GM19328 (cell line): Measurements from ENCODE around the gene UFM1.
"Not testable (repeated sequence)": the region's sequence is repeated elsewhere in the genome, so short reads cannot be mapped to it uniquely, and the experiment has no call there.

ENCODE experiments used
- ATAC-seq: cut with Tn5 transposase; IDR thresholded peaks from one replicate; pipeline ENCODE4 v1.9.1; 2021; ENCODE audit warnings: mild to moderate bottlenecking, moderate library complexity; ENCODE audit not compliant: unreplicated experiment

Gene UFM1

DNA sequence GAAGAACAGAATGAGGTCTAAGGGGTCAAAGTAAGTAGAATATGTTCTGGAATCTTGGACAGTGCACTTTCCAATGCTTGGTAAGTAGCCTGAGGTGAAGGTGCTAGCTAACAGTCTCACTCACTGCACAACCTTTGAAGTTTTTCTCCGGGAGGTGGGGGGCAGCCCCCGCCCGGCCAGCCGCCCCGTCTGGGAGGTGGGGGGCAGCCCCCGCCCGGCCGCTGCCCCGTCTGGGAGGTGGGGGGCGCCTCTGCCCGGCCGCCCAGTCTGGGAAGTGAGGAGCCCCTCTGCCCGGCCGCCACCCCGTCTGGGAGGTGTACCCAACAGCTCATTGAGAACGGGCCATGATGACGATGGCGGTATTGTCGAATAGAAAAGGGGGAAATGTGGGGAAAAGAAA is 14.1 kb downstream of the UFM1 start:
- not testable (repeated sequence) for ATAC-seq

DNA sequence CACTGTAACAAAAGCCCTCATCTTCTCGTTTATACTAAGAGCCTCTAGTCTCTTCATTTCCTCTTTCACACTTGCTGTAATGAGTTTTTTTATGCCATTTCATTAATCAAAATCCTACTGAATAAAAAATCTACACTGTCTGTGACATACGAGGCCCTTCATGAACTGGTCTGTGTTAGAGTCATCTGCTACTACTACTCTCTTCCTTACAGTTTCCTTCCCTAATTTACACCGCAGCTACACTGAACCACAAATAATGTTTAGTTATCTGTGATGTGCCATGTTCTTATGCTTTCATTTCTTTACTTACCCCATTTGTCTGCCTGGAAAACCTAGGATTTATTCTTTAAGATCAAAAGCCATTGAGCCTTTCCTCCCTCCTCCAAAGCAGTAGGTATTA is 16.0 kb downstream of the UFM1 start:
- ATAC-seq, result no peak

DNA sequence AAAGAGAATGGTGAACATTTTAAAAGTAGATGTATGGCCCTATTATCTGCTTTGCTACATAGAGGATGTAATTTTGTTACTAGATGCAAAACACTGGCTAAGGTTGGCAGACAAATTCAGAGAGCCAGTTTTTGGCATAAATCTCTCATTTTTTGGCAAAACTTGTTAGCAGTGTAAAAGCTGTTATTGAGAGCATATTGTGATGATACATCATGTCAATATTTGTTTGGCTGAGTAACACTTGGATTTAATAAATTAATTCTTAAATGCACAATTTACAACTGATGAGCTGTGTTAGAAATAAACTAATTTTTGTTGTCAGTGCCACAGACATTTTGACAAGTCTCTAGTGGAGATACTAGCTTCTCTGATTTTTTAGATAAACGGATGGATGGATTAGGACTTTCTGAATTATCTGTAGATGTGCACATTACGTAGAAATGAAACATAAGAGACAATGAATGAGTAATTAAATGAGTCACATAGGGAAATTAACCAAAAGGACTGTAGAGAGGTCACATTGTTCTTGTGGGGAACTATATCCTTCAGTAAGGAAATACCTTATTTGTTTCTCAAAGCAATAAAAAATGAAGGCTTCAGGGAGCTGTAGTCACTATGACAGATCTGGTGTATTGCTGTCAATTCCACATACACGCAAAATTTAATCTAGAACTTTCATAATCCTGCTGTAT is 17.4 kb downstream of the UFM1 start:
- ATAC-seq, result no peak

DNA sequence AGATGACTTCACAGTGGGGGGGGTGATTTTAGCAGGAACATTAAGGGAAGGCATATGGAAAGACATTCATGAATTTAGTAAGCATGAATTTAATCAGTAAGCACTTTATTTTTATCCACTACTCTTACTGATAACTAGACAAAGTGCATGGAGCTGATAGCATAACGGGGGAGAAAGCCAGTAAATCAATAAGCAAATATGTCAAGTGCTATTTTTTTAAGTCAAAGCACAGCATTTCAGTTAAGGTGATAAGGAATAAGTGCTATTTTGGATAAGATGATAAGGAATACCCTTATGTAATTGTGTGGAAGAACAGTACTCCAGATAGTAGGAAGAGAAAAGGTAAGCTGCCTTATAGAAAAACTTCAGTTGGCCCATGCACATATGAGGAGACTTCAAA is 19.4 kb downstream of the UFM1 start:
- no peak for ATAC-seq

DNA sequence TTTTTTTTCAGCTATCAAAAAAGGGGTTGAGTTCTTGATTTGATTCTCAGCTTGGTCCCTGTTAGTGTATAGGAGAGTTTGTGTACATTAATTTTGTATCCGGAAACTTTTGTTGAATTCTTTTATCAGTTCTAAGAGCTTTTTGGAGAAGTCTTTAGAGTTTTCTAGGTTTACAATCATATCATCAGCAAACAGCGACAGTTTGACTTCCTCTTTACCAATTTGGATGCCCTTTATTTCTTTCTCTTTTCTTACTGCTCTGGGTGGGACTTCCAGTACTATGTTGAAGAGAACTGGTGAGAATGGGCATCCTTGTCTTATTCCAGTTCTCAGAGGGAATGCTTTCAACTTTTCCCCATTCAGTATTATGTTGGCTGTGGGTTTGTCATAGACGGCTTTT is 20.4 kb downstream of the UFM1 start:
- ATAC-seq, result not testable (repeated sequence)

DNA sequence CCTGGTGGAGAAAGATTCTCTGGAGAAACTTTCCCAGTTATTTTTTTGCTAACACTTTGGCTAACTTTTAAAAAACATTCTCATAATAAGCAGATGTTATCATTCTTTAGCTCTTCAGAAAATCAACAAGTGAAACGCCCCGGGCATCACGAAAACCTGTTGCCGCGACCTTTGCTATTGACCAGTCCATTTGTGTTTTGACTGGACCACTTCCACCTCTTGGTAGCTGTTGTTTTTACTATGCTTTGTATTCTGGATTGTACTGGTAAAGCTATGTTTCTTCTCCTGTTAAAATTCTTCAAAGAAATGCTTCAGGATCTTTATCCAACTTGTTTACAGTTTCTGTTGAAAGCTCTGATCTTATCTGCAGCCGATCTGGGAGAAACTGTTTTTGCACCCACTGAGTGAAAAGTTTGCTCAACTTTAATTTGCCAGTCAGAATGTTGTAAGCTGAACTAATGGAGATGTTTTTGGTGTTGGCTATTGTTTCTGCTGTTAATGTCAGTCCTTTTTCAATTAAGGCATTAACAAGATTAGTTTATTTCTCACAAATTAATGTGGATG is 23.3 kb downstream of the UFM1 start:
- ATAC-seq, result no peak

DNA sequence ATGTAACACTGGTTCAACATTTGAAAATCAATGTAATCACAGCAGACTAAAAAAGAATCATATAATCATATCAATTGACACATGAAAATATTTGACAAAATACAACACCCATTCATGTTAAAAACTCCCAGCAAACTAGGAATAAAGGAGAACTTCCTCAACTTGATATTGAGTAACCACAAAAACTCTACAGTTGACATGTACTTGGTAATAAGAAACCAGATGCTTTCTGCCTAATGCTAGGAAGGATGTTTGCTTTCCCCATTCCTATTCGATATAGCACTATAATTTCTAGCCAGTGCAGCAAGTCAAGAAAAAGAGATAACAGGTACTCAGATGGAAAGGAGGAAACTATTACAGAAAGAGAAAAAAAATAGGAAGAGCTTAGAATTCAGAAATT is 26.9 kb downstream of the UFM1 start:
- no peak for ATAC-seq

DNA sequence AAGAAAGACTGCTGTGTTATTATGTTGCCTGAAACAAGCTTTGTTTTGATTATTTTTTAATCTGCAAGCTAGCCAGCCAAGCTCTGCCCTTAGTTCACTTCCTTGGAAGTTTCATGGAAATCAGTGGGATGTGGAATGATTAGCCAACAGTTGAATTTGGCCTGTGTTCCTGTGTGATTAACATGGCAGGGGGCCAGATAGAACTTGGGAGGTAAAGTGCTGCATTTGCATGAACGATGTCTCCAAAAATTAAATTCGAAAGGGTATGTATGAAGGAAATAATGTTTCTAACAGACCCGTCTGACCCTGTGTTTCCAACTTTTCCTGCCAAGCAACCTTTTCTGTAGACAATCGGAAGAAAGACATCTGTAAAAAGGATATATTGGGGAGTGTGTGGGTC is 32.2 kb downstream of the UFM1 start:
- ATAC-seq, result no peak

DNA sequence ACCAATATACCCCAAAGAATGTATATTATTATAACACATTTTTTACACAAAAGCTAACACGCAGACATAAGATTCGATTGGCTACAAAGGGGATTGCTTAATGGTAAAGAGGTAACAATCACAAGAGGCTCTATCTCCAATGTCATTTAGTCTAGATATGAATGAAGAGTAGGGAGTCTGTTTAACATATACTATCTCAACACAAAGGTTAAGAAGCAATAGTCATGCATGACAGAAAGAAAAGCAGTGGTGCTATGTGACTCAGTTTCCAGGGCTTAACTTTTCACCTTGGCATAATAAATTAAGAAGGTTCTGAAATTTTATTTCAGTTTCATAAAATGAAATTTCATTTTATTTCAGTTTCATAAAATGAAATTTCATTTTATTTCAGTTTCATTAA is 33.3 kb downstream of the UFM1 start:
- ATAC-seq, result no peak

DNA sequence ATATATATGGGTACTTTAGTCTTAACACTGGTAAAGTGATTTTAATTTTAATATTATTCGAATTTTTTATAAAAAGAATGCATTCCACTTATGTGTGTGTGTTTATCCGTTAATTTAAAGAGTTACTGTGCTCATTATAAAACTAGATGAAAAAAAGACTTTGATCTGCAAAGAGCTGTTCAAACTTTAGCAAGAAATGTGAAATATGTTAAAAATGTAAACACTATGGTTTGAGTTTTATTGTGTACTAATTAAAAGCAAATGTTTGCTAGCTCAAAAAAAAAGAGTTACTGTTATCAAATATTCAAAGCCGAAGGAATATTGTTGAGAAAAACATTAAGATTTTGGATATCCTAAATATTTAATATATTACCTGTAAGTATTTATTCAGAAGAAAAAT is 34.5 kb downstream of the UFM1 start:
- ATAC-seq, result no peak

DNA sequence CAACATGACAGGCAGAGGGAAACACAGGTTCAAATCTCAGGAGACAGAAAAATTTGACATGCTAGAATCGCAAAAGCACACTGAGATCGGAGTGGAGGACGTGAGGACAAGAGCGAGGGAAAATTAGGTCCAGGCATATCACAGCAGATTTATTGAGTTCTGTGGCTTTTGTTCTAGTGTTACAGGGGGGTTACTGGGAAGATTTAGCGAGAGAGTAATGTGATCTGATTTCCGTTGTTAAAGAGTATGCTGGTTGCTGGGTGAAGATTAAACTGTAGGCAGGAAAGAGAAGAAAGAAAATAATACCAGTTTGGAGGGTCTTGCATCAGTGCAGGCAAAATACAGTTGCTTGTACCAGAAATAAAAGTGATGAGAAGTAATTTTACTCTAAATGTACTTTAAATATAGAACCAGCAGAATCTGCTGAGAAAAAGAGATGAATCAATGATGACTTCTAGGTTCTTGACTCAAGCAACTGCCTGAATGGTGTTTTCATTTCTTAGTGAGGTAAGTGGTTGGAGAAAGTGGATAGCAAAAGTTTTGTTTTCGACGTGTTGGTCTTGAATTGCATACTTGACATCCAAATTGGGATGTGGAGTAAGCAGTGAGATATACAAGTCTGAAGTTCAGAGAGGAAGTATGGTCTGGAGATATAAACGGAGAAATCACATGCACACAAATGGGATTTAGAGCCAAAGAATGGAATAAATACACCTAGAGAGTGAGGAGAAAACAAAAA is 35.7 kb downstream of the UFM1 start:
- no peak for ATAC-seq

DNA sequence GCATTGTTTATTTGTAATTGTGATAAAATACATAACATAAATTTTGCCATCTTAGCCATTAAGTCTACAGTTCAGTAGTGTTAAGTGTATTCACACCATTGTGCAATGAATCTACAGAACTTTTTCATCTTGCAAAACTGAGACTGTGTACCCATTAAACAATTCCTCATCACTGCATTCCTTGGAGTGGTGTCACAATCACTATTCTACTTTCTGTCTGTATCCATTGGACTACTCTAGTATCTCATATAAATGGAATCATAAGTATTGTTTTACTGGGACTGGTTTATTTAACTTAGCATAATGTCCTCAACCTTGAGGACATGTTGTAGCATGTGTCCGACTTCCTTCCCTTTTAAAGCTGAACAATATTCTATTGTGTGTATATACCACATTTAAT is 36.8 kb downstream of the UFM1 start:
- ATAC-seq, result no peak

DNA sequence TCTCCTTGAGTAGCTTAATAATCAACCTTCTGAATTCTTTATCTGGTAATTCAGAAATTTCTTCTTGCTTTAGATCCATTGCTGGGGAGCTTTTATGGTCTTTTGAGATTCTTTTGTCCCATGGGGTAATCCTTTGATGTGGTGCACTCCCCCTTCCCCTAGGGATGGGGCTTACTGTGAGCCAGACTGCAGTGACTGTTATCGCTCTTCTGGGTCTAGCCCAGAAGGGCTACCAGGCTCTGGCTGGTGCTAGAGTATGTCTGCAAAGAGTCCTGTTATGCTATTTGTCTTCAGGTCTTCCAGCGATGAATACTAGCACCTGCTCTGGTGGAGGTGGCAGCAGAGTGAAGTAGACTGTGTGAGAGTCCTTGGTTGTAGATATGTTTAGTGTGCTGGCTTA is 41.7 kb downstream of the UFM1 start:
- no peak for ATAC-seq

DNA sequence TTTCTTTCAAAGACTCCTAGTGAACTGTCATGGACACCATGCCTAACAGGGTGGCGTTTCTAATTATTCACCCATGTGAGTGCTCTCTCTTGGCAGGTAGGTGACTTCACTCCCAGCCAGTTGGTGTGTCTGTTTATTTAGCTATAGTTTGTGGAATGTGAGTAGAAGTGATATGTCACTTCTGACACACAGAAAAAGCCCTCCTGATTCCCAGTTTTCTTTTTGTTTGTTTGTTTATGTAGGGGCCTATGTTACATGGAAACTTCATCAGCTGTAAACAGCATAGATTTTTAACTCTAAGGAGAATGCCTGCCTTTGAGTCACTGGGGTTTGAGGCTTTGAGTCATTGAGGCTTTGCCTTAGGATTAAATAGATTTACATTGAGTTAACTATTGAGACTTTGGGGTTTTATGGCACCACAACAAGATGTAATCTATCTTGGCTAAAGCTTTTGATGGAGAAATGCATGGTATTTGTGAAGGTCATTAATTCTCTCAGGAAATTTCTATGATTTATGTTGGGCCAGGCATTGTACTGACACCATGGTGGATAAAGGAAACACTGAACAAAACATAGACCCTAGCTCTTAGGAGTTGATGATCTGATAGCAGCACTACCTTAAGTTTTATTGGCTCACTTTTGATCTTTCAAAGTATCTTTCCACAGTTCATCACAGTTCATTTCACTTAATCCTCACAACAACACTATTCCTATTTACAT is 45.3 kb downstream of the UFM1 start:
- no peak for ATAC-seq

DNA sequence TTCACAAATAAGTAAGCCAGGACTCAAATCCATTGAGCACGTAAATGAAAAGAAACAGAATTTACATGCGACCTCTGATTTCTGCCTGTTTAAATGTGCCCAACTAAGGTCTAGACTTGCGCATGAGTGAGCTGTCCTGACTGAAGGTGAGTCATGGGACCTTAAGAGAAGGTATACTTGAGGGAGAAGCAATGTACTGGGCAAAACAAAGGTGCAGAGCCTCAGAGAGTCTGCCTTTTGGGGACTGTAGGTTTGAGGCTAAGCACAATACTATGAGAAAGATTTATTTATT is 45.8 kb downstream of the UFM1 start:
- no peak for ATAC-seq

DNA sequence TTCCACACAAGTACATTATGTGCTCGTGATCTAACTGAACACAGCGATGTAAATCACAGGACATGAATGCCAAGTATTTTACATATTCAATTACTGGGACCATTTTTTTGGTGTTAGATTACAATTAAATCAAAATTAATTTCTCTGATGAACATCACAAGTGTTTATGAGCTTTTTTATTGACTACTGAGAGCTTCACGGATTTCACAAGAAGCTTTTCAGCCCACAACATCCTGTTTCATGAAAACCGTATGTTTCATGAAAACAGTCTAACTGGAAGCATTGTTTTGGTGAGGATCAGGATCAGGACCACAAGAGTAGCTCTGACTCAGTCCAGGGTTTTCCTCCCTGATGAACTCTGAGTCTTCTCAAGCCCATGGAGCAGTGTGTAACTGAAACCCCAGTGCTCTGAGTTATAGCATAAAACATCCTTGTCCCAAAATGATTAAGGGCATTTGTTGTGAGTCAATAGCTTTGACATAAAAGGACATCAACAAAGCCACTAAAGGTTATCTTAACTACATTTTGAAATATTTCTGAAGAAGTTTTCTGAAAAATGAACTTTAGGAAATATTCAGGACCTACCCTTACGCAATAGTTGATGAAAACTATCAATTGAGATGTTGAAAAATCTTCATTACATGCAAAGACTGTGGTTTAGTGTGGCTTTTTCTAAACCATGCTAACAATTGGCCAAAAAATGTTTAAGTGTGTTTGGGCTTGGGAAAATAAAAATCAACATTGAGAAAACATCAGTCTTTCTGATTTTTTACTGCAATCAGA is 49.3 kb downstream of the UFM1 start:
- ATAC-seq, result no peak

DNA sequence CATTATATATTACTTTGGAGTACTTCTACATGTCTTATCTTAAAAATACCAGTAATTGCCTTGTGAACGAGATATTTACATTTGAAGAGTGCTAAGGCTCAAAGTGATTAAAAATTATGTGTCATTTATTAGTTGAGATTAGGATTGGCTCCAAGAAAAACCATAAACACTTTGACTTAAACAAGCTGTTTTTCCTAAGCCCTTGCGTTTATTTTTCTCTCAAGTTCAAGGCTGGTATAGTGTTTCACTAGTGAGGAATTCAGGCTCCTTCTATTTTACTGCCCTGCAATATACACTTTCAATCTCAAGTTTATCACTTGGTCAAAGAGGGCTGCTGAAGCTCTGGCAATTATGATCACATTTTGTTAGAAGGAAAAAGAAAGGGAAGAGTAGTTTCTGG is 49.9 kb downstream of the UFM1 start:
- no peak for ATAC-seq

DNA sequence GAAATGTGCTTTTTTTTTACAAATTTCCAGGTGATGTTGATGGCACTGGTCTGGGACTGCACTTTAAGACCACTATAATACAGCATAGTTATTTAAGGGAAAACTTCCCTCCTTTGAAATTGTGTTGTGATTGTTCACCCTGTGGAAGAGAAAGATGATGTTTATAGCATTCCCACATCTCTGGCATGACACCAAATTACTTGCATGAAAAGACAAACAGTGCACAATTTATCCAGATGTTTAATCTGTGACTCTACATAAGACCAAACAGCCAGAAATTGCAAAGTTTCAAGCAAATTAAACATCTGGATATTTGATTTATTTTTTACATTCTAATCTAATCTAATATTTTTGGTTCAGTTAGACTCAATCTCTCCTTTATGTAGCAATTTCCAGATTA is 51.6 kb downstream of the UFM1 start:
- no peak for ATAC-seq

DNA sequence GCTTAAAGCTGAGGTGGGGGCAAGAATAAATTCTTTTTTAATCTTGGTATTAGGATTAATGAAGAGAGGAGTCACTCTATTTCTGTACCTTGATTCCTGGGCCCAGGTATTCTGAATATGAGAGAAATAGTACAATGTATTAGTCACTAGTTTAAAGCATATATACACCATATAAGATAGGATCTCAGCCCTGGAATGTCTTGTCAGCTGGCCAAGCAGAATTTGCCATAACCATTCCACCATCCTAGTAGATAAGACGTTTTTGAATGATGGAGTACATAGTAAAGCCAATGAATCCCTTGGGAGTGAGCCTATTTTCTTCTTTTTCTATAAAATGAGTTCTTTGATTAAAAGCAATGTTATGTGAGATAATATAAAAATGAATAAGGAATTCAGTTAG is 55.6 kb downstream of the UFM1 start:
- ATAC-seq, result no peak

DNA sequence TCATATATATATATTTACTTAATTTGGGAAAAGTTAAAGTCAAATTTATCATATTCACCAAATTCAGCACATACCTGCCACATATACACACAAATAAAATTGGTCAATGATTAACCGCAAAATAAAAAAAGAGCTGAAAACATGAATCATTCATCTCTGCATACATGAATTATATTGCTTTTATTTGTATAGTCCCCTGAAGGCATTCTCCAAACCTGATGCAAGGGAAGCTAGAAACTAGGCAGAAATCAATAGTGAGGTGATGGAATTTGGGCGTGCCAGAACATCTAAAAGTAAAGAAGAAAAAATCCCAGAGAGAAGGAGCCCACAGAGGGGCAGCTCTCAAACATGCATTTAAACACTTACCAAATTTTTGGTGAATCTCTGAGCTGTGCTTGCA is 60.1 kb downstream of the UFM1 start:
- ATAC-seq, result no peak

DNA sequence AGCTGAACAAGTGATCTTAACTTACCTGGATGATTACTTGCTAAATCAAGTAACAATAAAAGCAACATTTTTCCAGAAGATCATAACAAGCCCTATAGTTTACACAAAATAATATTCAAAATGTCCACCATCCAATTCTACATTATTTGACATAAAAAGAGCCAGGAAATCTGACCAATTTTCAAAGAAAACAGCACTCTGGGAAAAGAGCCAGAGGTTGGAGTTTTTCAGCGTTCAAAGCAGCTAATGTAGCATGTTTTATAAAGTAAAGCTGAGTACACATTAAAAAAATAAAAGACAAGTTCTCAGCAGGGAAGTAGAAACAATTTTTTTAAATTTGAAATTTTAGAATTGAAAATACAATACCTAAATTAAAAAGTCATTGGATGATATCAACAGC is 62.6 kb downstream of the UFM1 start:
- no peak for ATAC-seq
